ENCODE results near the gene TSPYL1. TPM values are rescaled to one million over a fixed set of nuclear protein-coding genes. Genes with fewer than 3 reads are reported as not detected.

TSPYL1 gene
- total and polyA plus RNA-seq, 9 of the 15 experiments (the other 6 are each of a cell fraction or from before 2014, with no cell fraction given), result 23.1 to 56.8 (median 37.9) TPM

DNA sequence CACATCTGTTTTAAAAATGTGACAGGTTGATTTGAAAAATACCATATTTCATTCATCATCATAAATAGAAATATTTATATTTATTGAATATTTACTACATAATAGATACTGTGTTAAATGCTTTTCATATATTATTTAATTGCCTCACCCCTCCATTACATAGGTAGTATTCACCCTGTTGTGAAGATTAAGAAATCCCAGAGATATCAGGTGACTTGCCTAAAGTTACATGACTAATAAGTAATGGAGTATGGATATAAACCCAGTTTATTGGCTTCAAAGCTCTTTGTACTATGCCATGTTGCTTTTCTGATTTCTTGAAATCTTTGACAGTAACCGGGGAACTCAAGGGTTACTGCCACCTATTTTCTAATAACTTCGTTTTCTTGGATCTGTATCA, 10.1 kb upstream of the TSPYL1 start:
- H3K27ac ChIP-seq (ENCODE audit: extremely low read depth, low read depth, low read length), result no peak overlapping the region
- BruUV-seq (replicated peaks), result no TSS peak
- in situ Hi-C loops (cut with MboI) (loop anchor here (10.0 kb wide), 1 partner anchor 265 kb away; the partner anchor contains the start of gene CALHM4), intact Hi-C loops (cut with micrococcal nuclease) (no loop called here)
- no peaks in the 10 kb centered on the region for H3K79me2 ChIP-seq (ENCODE audit: control insufficient read depth, insufficient read depth, low read length)
- H3K27me3 ChIP-seq (ENCODE audit: control insufficient read depth in 2 of 2, insufficient read depth in 2 of 2, low read length in 2 of 2), result peaks cover 0 to 5% of the 10 kb centered on the region in 2 experiments; a peak in 1 of 5 replicates
- no peaks in the 10 kb centered on the region for H3K36me3 ChIP-seq (ENCODE audit: control insufficient read depth, insufficient read depth, low read length)
- FAIRE-seq, result no peak
- no peak overlapping the region for H3K4me3 ChIP-seq
- H3K4me1 ChIP-seq (replicated peaks in 1 of 2; ENCODE audit: control insufficient read depth in 2 of 2, insufficient read depth in 2 of 2, low read length in 2 of 2), result no peaks in the 10 kb centered on the region
- POLR2A ChIA-PET, result no interaction called here
- H3K4me2 ChIP-seq (ENCODE audit: insufficient read depth, low read length), result no peak overlapping the region
- ATAC-seq, result no peak
- no peaks in the 10 kb centered on the region for H4K20me1 ChIP-seq (replicated peaks; ENCODE audit: control insufficient read depth, insufficient read depth, low read length)
- H2AFZ ChIP-seq (ENCODE audit: low read depth, low read length), result no peak overlapping the region
- H3K9me3 ChIP-seq (replicated peaks; ENCODE audit: control insufficient read depth, insufficient read depth, low read depth, low read length), result no peaks in the 10 kb centered on the region
- TF ChIP-seq ZNF311 (CRISPR knock-in tag; IDR thresholded peaks at IDR 0.05), result no peak
- TF ChIP-seq, protein P1, sequence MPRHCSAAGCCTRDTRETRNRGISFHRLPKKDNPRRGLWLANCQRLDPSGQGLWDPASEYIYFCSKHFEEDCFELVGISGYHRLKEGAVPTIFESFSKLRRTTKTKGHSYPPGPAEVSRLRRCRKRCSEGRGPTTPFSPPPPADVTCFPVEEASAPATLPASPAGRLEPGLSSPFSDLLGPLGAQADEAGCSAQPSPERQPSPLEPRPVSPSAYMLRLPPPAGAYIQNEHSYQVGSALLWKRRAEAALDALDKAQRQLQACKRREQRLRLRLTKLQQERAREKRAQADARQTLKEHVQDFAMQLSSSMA (CRISPR knock-in tag; IDR thresholded peaks at IDR 0.05), result no peak
- TF ChIP-seq DACH1 (IDR thresholded peaks at IDR 0.05; ENCODE audit: partially characterized antibody), result no peak
- TF ChIP-seq RAD51 (IDR thresholded peaks at IDR 0.05; ENCODE audit: borderline replicate concordance, low read depth), result no peak
- TF ChIP-seq FOXM1 (IDR thresholded peaks at IDR 0.05; ENCODE audit: low read depth), result no peak
- no peak for TF ChIP-seq FOXM1 (CRISPR knock-in tag; IDR thresholded peaks at IDR 0.05; ENCODE audit: low read depth)
- no peak for TF ChIP-seq ZNF668 (CRISPR knock-in tag; IDR thresholded peaks at IDR 0.05)
- TF ChIP-seq GTF2F1 (IDR thresholded peaks at IDR 0.05; ENCODE audit: low read depth, low read length), result no peak
- no peak for TF ChIP-seq SMARCA5 (IDR thresholded peaks at IDR 0.05)
- no peak for TF ChIP-seq ZFP36 (IDR thresholded peaks at IDR 0.05; ENCODE audit: low read depth, low read length, partially characterized antibody)
- TF ChIP-seq JUN (IDR thresholded peaks at IDR 0.05; ENCODE audit: borderline replicate concordance, low read depth, low read length), result no peak
- no peak for TF ChIP-seq JUN (CRISPR knock-in tag; IDR thresholded peaks at IDR 0.05; ENCODE audit: borderline replicate concordance)
- TF ChIP-seq ATF6 (CRISPR knock-in tag; IDR thresholded peaks at IDR 0.05), result no peak
- no peak for TF ChIP-seq TCF15 (CRISPR knock-in tag; IDR thresholded peaks at IDR 0.05)
- no peak for TF ChIP-seq MBD2 (IDR thresholded peaks at IDR 0.05; ENCODE audit: borderline replicate concordance, low read depth)
- no peak for TF ChIP-seq HMGXB4 (CRISPR knock-in tag; IDR thresholded peaks at IDR 0.05)
- no peak for TF ChIP-seq TAF15 (IDR thresholded peaks at IDR 0.05; ENCODE audit: low read depth, low read length)
- WGBS (ENCODE audit: insufficient coverage, low coverage, missing lambda C conversion rate), result 2% methylated on average over 2 of the region's 2 CpGs
- no peak for DNase-seq (ENCODE audit: extremely low read depth in 1 of 4, low spot score in 3 of 4)
- no peaks in the 10 kb centered on the region for H3K9me1 ChIP-seq (ENCODE audit: control insufficient read depth, insufficient read depth, low read length)
- H3K9ac ChIP-seq (ENCODE audit: insufficient read depth in 1 of 2, low read depth in 2 of 2, low read length in 2 of 2), result no peak overlapping the region
- CTCF ChIA-PET (ENCODE audit: low intra/inter-chr PET ratio), result no interaction called here

Measured in K562 (cell line).